ENCODE results near the gene FAM174B.

FAM174B gene

DNA sequence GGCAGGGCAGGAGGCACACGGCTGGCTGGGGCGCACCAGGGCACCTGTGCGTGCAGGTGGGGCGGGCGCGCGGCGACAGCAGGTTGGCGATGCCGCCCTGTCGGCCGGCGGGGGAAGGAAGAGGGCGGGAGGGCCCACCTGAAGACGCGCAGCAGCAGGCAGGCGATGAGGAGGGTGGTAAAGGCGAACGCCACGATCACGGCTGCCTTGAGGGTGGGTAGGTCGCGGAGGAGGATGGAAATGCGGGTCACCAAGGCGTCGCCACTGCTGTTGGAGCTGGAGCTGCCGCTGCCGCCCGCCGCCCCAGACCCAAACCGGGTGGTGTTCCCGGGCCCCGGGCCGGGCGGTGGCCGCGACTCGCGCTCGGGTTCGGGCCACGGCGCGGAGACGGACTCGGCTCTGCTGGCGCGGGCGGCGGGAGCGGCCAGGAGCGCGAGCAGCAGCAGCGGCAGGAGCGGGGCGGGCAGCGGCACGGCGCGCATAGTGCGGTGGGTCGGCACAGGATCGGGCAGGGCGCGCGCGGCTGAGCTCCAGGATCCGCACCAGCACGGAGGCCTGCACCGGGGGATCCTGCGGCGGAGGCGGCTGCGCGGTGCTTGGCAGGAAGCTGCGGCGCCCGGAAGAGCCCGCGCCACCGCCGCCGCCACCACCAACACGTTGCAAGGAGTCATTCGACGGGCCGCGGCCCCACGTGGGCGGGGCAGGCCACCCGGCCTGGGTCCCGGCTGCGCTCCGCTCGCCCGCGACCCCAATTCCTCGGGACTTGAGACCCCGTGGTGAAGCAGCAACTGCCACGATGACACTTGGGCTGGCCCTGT is at the start of gene FAM174B:
FAM174B (minus strand) TSS at position 598 of the 818 bp plus-strand sequence.
- no peak for DNase-seq (ENCODE audit: low read depth)

GRCh38 chr15:92696096-92696495 is 40.5 kb upstream of the FAM174B start:
- no peak for DNase-seq (ENCODE audit: low read depth)

- DNase-seq (ENCODE audit: low read depth): no peak
Observed at GRCh38 chr15:92693691-92694331, 38.2 kb upstream of the FAM174B start.

DNA sequence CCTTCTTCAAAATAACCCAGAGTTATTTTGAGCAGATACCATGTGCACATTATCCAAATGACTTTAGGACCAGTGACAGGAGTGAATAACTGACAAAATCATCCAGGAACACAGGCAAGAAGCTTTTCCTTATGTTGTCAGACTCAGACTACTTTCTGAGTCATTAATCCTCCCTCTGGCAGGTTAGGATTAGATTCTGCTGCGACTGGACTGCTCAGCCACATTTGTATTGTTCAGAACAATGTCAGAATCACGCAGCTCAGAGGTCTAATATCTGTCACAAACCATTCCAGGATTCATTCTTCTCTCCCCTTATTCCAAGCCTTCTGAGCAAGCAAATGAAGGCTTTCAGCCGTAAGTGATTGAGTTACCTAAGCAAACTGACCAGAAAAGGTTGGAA is 34.8 kb upstream of the FAM174B start:
- DNase-seq (ENCODE audit: low read depth): no peak

GRCh38 chr15:92687746-92688145 is 32.2 kb upstream of the FAM174B start:
- DNase-seq (ENCODE audit: low read depth): no peak

DNA sequence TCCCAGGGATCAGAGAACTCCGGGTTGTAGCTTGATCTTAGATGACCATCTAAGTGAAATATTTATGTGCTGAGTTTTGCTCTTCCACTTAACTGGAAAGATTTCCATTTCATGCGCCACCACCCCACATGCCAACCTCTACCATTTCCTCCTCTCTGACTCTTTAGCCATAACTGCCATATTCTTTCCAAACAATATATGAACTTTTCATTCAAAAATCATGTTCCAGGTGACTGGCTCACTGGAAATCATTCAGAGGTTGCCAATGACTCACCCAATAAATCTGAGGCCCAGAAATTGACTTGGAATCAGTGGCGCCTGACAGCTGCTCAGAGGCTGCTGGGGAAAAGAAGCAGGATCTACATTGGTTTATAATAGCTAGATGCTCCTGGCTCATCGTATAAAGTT is 31.6 kb upstream of the FAM174B start:
- no peak for DNase-seq (ENCODE audit: low read depth)

DNA sequence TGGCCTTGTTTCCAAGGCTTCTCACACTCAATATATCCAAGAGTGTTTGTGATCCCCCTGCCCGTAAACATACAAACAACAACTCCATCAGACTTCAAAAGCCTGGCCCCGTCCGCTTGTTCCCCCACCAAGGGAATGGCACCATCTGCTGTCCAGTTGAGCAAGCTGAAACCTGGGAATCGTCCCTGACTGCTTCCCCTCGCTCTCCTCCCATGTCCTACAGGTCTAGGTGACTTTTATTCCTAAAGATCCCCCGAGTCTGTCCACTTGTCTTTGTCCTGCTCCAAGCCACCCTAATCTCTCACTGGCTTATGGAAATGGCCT is 27.9 kb upstream of the FAM174B start:
- no peak for DNase-seq (ENCODE audit: low read depth)

- DNase-seq (ENCODE audit: low read depth): no peak
Observed at GRCh38 chr15:92682741-92683510, 27.4 kb upstream of the FAM174B start.

- DNase-seq (ENCODE audit: low read depth): no peak
Observed at GRCh38 chr15:92681141-92681631, 25.6 kb upstream of the FAM174B start.

DNA sequence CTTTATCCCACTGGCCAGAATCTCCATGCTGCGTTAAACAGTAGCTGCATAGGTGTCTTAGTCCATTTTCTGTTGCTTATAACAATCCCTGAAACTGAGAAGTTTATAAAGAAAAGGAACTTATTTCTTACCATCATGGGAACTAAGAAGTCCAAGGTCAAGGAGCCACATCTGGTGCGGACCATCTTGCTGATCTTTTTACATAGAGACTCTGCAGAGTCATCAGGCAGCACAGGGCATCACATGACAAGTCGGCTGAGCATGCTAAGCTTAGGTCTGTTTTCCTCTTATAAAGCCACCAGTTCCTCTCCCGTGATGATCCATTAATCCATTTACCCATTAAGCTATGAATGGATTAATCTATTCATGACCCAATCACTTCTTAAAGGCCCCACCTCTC is 22.4 kb upstream of the FAM174B start:
- no peak for DNase-seq (ENCODE audit: low read depth)

DNA sequence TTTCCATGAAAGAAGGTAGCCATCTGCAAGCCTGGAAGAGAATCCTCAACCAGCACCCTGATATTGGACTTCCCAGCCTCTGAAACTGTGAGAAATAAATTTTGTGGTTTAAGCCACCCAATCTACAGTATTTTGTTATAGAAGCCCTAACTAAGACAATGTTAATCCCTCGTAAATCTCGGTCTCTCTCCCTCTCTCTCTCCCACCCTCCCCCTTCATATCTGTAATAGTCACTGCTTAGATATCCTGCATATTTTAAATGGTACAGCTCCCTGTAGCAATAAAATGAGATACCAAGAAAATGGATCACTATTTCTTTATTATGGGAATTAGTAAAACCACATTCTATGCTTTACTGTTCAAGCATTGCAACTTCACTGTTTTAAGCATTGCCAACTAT is 21.0 kb upstream of the FAM174B start:
- no peak for DNase-seq (ENCODE audit: low read depth)

- DNase-seq (ENCODE audit: low read depth): no peak
Observed at GRCh38 chr15:92675485-92675884, 19.9 kb upstream of the FAM174B start.

DNA sequence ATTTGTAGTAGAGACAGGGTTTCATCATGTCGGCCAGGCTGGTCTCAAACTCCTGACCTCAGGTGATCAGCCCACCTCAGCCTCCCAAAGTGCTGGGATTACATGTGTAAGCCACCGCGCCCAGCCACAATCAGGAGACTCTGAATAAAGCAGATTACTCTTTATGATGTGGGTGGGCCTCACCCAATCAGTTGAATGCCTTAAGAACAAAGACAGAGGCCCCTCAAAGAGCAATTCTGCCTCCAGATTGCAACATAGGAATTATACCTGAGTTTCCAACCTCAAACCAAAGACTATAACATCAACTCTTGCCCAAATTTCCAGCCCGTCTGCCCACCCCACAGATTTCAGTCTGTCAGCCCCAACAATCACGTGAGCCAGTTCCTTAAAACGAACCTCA is 18.8 kb upstream of the FAM174B start:
- DNase-seq (ENCODE audit: low read depth): no peak

GRCh38 chr15:92672102-92672501 is 16.5 kb upstream of the FAM174B start:
- DNase-seq (ENCODE audit: low read depth): no peak

GRCh38 chr15:92671406-92671805 is 15.8 kb upstream of the FAM174B start:
- no peak for DNase-seq (ENCODE audit: low read depth)

DNA sequence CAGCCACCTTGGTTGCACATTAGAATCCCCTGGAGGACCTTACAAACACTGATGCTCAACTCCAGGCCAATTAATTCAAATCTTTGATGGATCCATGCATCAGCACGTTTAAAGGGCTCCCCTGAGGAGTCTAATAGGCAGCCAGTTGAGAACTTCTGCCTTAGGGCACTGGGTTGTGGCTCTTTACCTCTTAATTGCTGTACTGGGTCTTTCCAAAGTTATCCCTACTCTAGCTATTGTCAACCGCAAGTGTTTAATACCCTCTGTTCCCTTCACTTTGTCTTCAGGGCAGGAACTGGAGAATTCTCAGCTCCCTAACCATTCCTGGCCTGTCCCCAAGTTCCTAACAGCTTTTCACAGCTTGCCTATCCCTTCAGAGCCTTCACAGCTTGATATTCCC is 15.0 kb upstream of the FAM174B start:
- no peak for DNase-seq (ENCODE audit: low read depth)

DNA sequence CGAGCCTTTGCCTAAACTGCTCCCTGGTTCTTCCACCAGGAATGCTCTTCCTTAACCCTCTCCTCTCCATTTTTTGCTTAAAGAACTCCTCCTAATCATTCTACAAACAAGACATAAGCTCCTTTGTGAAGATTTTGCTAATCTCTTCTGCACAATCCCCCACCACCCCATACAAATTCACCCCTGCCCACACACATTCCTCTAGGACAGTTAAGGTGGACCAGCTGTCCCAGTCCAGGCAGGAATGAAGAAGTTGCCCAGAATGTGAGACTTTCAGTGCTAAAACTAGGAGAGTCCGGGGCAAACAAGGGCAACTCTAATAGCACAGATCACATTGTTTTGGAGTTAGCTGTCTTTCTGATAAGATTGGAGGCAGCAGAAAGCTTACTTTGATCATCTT is 13.9 kb upstream of the FAM174B start:
- DNase-seq (ENCODE audit: low read depth): no peak

- no peak for DNase-seq (ENCODE audit: low read depth)
Observed at GRCh38 chr15:92668620-92669019, 13.0 kb upstream of the FAM174B start.

DNA sequence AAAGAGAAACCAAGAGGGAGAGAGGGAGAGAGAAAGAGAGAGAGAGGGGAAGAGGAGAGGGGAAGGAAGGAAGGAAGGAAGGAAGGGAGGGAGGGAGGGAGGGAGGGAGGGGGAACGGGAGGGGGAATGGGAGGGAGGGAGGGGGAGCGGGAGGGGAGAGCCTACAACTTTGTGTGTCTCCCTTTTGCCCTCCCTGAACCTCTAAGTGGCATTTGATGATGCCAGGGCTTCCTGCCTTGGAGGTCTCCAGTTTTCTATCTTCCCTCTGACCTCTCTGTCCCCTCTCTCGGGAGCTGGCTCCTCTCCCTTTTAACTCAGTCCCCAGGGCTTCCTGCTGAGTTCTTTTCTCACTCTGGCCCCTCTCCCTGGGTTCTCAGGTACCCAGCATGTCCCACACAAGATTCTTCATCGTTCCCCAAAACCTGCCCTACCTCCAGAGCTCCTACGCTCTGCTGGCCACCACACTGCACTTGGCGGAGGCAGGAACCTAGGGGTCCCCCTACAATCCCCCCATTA is 12.5 kb upstream of the FAM174B start:
- DNase-seq (ENCODE audit: low read depth): no peak

- DNase-seq (ENCODE audit: low read depth): no peak
Observed at GRCh38 chr15:92667287-92667904, 11.8 kb upstream of the FAM174B start.

DNA sequence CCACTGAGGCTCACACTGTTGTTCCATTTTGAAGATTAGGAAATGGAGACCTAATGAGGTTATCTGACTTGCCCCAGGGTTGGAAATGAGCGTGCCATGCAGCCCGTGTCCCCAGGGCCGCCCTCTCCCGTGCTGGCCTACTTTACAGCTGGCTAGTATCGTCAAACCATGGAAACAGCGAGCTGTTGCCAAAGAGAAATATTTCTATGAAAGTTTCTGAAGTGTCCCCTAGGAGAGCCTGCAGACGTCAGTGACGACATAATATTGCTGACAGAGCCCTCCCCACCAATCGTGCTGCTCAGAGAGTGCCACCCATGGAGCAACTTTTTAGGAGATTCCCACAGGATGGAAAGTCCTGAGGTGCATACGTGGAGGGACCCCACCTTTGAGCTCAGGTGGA is 11.2 kb upstream of the FAM174B start:
- DNase-seq (ENCODE audit: low read depth): no peak

DNA sequence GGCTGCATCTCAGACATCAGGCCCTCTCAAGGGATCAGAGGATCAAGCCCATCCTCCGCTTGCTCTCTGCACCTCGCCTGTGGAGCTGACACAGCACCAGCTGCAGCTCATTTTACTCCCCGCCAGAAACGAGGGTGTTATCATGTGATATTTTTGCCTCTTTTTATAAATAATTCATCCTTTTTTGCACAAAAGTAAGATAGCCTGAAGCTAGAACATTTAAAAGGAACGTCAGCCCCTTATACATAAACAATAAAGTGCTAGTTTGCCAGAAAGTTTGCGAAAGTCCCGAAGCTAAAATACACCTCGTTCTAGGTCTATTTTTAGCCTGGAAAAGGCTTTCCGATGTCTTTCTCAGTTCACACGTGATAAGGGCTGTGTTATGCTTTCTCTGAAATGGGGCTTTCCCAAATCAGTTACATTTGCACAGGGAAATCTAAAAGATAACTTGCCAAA is 9.6 kb upstream of the FAM174B start:
- no peak for DNase-seq (ENCODE audit: low read depth)
